Progenitor cell of endocrine pancreas (in vitro differentiated cells): ENCODE measurements around the gene LMNTD1. TPM values are rescaled to one million over a fixed set of nuclear protein-coding genes. Genes with fewer than 3 reads are reported as not detected.
"Not testable (repeated sequence)": the region's sequence is repeated elsewhere in the genome, so short reads cannot be mapped to it uniquely, and the experiment has no call there.

Experiments
- DNase-seq: peaks from one replicate; pipeline ENCODE4 v3.0.0; 2021; ENCODE audit warnings: low spot score; ENCODE audit not compliant: unreplicated experiment
- H3K27ac Mint-ChIP-seq: 2 replicates; pipeline ENCODE4 v1.8.0; 2021; ENCODE audit warnings: mild to moderate bottlenecking, moderate library complexity, mixed read lengths
- H3K27me3 Mint-ChIP-seq: 2 replicates; pipeline ENCODE4 v1.8.0; 2021; ENCODE audit warnings: mixed read lengths
- H3K36me3 Mint-ChIP-seq: 2 replicates; pipeline ENCODE4 v1.8.0; 2022; ENCODE audit warnings: mixed read lengths; ENCODE audit not compliant: insufficient read depth
- H3K4me1 Mint-ChIP-seq: 2 replicates; pipeline ENCODE4 v1.8.0; 2021; ENCODE audit warnings: low read depth, mixed read lengths
- H3K4me3 Mint-ChIP-seq: 2 replicates; pipeline ENCODE4 v1.8.0; 2021; ENCODE audit warnings: low read depth, mild to moderate bottlenecking, moderate library complexity, mixed read lengths
- H3K9me3 Mint-ChIP-seq: 2 replicates; pipeline ENCODE4 v1.8.0; 2021; ENCODE audit warnings: low read depth, mixed read lengths
- total RNA-seq: library from RNA; stranded (reverse); gene quantifications from 2 replicates; pipeline ENCODE4 v1.2.1, GENCODE V29; 2021
- TF ChIP-seq, protein P1 (sequence below): fragments of 200-600 bp; sonication (generic); IDR thresholded peaks from one replicate; pipeline ENCODE4 v1.5.0; 2021; ENCODE audit warnings: antibody characterized with exemption, mild to moderate bottlenecking; ENCODE audit not compliant: unreplicated experiment

LMNTD1 gene
- total RNA-seq, 1 donor from 2014 or later, result not detected

DNA sequence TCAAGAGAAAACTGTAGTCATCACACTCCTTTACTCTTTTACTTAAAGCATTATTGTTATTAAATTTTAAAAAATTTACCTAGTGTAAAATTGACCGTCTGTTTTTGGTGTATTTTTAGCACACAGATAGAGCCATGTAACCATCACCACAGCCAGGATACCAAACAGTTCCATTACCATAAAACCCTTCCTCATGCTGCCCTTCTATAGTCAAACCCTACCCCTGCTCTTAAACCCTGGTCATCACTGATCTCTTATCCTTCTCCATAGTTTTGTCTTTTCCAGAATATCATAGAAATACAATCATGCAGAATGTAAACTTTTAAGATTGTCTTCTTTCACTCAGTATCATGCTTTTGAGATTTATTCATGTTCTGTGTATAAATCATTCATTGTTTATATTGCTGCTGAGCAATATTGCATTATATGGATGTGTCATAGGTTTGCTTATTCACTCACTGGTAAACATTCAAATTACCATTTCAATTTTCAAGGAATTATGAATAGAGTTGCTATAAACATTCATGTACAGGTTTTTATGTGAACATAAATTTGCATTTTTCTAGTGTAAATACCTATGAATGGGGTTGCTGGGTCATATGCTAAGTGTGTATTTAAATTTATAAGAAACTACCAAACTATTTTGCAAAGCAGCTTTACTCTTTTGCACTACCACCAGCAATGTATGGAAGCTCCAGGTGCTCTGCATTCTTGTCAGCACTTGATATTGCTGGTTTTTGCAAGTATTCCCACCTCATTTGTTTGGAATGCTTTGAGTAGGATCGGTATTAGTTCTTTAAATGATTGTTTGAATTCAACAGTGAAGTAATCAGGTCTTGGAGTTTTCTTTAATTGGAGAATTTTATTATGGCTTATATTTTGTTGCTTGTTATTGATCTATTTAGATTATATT is 125.5 kb downstream of the LMNTD1 start:
- TF ChIP-seq, protein P1, sequence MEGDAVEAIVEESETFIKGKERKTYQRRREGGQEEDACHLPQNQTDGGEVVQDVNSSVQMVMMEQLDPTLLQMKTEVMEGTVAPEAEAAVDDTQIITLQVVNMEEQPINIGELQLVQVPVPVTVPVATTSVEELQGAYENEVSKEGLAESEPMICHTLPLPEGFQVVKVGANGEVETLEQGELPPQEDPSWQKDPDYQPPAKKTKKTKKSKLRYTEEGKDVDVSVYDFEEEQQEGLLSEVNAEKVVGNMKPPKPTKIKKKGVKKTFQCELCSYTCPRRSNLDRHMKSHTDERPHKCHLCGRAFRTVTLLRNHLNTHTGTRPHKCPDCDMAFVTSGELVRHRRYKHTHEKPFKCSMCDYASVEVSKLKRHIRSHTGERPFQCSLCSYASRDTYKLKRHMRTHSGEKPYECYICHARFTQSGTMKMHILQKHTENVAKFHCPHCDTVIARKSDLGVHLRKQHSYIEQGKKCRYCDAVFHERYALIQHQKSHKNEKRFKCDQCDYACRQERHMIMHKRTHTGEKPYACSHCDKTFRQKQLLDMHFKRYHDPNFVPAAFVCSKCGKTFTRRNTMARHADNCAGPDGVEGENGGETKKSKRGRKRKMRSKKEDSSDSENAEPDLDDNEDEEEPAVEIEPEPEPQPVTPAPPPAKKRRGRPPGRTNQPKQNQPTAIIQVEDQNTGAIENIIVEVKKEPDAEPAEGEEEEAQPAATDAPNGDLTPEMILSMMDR, result no peak
- Mint-ChIP-seq H3K4me3 (no peak overlapping the region), H3K9me3 (no peaks in the 10 kb centered on the region), H3K27ac (no peak overlapping the region), H3K36me3 (no peaks in the 10 kb centered on the region), H3K27me3 (no peaks in the 10 kb centered on the region), H3K4me1 (no peaks in the 10 kb centered on the region)
- DNase-seq, result no peak

DNA sequence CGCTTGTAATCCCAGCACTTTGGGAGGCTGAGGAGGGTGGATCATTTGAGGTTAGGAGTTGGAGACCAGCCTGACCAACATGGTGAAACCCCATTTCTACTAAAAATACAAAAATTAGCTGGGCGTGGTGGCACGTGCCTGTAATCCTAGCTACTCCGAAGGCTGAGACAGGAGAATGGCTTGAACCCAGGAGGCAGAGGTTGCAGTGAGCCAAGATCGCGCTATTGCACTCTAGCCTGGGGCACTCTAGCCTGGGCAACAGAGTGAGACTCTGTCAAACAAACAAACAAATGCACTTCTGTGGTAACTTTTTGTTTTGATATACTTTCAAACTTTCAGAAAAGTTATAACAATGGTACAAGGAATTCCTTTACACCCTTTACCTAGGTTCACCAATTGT is 126.3 kb downstream of the LMNTD1 start:
- not testable (repeated sequence) for H3K4me1 Mint-ChIP-seq, H3K9me3 Mint-ChIP-seq, H3K4me3 Mint-ChIP-seq, H3K27ac Mint-ChIP-seq, H3K36me3 Mint-ChIP-seq, H3K27me3 Mint-ChIP-seq, DNase-seq
